ENCODE measurements around the gene HRH2.
"Not testable (repeated sequence)": the region's sequence is repeated elsewhere in the genome, so short reads cannot be mapped to it uniquely, and the experiment has no call there.

The HRH2 gene

DNA sequence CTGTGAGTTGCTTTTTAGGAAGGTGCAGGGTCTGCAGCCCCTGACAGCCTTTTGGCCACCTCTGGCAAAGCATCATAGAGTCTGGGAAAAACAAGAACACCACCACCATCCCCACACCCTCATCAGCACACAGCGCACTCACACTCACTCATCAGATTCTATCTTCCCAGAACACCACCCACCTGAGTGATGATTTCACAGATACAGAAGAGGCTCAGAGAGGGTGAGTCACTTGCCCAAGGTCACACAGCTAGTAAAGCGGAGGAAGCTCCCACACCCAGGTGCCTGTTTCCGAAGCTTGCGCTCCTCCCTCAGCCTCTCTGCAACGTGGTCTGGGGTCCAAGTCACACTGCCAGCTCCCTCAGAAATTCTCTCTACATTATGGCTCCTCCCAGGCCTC, 41.8 kb upstream of the HRH2 start:
- CTCF ChIA-PET = interaction anchor here (0.7 kb wide), 1 partner anchor 393 kb away, joined by 3 read pairs; no protein-coding TSS in a partner anchor
- H3K4me3 ChIP-seq (ENCODE audit: low read depth, low read length) = no peak overlapping the region
- POLR2A ChIA-PET = no interaction called here
- DNase-seq (ENCODE audit: low read depth, low spot score) = no peak
- TF ChIP-seq, protein P1, sequence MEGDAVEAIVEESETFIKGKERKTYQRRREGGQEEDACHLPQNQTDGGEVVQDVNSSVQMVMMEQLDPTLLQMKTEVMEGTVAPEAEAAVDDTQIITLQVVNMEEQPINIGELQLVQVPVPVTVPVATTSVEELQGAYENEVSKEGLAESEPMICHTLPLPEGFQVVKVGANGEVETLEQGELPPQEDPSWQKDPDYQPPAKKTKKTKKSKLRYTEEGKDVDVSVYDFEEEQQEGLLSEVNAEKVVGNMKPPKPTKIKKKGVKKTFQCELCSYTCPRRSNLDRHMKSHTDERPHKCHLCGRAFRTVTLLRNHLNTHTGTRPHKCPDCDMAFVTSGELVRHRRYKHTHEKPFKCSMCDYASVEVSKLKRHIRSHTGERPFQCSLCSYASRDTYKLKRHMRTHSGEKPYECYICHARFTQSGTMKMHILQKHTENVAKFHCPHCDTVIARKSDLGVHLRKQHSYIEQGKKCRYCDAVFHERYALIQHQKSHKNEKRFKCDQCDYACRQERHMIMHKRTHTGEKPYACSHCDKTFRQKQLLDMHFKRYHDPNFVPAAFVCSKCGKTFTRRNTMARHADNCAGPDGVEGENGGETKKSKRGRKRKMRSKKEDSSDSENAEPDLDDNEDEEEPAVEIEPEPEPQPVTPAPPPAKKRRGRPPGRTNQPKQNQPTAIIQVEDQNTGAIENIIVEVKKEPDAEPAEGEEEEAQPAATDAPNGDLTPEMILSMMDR (IDR thresholded peaks at IDR 0.05; ENCODE audit: insufficient read depth, low read length, missing control alignments) = no peak

DNA sequence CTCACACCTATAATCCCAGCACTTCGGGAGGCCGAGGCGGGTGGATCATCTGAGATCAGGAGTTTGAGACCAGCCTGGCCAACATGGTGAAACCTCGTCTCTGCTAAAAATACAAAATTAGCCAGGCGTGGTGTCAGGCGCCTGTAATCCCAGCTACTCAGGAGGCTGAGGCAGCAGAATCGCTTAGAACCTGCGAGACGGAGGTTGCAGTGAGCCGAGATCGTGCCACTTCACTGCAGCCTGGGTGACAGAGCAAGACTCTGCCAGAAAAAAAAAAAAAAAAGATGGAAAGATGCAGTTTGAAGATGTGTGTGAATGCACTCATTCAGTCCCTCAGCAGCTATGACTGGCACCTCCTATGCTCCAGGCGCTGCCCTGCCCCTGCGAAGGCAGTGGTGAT, 41.3 kb upstream of the HRH2 start:
- POLR2A ChIA-PET; H3K4me3 ChIP-seq (ENCODE audit: low read depth, low read length); DNase-seq (ENCODE audit: low read depth, low spot score): not testable (repeated sequence)
- CTCF ChIA-PET = interaction anchor here (0.7 kb wide), 1 partner anchor 393 kb away, joined by 3 read pairs; no protein-coding TSS in a partner anchor

DNA sequence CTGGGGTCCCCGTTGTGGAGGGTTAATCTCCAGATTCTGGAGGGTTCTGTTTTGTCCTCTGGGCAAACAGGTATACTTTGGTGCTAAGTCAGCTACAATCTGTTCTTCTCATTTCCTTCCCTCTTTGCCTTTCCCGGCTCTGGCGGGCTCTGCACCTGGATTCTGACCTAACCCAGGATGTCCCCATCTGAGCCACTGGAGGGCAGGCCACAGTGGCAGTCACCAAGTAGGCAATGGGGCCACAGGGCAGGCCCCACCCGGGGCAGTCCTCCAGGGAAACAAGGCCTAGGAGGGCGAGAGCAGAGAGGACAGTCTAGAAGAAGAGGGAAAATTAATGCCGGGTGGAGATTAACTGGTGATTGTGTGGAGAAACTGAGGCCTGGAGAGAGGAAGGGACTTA, 40.4 kb upstream of the HRH2 start:
- no peak for DNase-seq (ENCODE audit: low read depth, low spot score)
- TF ChIP-seq, protein P1 (IDR thresholded peaks at IDR 0.05; ENCODE audit: insufficient read depth, low read length, missing control alignments) = no peak
- CTCF ChIA-PET = no interaction called here
- POLR2A ChIA-PET = no interaction called here
- no peak overlapping the region for H3K4me3 ChIP-seq (ENCODE audit: low read depth, low read length)

DNA sequence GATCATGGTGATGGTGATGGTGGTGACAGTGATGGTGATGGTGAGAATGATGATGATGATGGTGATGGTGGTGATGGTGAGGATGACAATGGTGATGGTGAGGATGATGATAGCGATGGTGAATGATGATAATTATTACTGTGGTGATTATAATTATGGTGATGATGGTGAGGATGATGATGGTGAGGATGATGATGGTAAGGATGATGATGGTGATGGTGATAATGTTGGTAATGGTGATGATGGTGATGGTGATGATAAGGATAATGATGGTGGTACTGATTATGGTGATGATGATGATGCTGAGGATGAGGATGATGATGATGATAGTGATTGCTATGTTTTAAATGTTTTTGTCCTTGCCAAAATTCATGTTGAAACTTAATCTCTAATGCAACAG, 37.3 kb upstream of the HRH2 start:
- no peak for DNase-seq (ENCODE audit: low read depth, low spot score)
- TF ChIP-seq, protein P1 (IDR thresholded peaks at IDR 0.05; ENCODE audit: insufficient read depth, low read length, missing control alignments) = no peak
- CTCF ChIA-PET = no interaction called here
- H3K4me3 ChIP-seq (ENCODE audit: low read depth, low read length) = no peak overlapping the region
- POLR2A ChIA-PET = no interaction called here

DNA sequence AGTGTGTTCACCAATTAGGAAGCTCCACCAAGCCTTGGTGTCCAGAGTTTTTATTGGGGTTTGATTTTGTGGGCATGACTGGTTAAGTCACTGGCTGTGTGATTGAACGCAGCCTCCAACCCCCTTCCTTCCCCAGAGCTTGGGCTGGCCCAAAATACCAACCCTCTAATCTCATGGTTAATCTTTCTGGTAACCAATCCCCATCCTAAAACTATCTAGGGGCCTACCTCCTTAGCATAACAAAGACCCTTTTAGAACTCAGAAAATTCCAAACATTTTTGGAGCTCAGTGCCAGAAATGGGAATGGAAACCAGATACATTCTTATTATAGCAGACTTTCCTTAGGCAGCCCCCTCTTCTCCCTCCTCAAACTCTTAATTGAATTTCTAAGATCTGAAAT, 35.9 kb upstream of the HRH2 start:
- ChIA-PET POLR2A (no interaction called here), CTCF (no interaction called here)
- TF ChIP-seq, protein P1 (IDR thresholded peaks at IDR 0.05; ENCODE audit: insufficient read depth, low read length, missing control alignments) = no peak
- no peak for DNase-seq (ENCODE audit: low read depth, low spot score)
- no peak overlapping the region for H3K4me3 ChIP-seq (ENCODE audit: low read depth, low read length)

DNA sequence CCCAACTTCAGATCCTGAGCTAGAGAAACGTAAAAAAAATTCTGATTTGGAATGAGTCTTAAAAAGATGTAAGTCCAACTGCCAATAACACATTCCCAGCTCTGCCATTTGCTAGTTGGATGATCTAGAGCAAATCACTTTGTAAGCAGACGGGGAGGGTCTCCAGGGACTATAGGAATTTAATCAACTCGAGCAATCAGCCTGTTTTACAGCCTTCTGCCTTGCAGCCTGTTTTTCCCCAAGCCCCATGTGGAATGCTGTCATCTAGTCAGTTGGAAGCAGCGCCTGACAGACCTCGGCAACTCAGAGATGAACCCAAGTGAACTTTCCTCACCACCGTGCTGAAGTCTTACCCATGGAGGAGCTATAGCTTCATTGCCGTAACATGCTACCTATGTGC, 34.8 kb upstream of the HRH2 start:
- TF ChIP-seq, protein P1 (IDR thresholded peaks at IDR 0.05; ENCODE audit: insufficient read depth, low read length, missing control alignments) = no peak
- CTCF ChIA-PET = no interaction called here

DNA sequence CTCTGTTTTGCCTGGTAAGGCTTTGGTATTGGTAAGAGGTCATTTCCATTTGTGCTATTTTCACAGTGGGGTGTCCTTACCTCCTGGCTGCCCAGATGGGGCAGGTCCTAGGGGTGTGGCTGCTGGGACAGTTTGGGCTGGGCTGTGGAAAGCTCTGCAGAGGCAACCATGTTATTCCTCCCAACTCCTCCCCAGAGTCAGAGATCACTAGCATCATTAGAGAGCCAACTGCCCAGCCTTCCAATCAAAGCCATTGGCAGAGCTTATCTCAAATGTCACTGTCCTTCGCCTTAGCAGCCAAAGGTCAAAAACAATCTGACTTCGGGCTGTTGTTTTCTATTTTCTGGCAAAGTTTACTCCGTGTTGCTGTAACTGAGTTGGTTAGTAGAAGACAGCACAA, 33.6 kb upstream of the HRH2 start:
- H3K4me3 ChIP-seq (ENCODE audit: low read depth, low read length) = no peak overlapping the region
- ChIA-PET POLR2A (no interaction called here), CTCF (no interaction called here)

More for the DNA sequence above, 34.8 kb upstream of the HRH2 start:
- no peak for DNase-seq (ENCODE audit: low read depth, low spot score)
- POLR2A ChIA-PET = no interaction called here
- H3K4me3 ChIP-seq (ENCODE audit: low read depth, low read length) = no peak overlapping the region

More for the DNA sequence above, 33.6 kb upstream of the HRH2 start:
- DNase-seq (ENCODE audit: low read depth, low spot score) = no peak
- TF ChIP-seq, protein P1 (IDR thresholded peaks at IDR 0.05; ENCODE audit: insufficient read depth, low read length, missing control alignments) = no peak
